Hematopoietic multipotent progenitor cell treated with erythropoietin and hydrocortisone succinate and interleukin-3 and kit ligand, for 17 days (in vitro differentiated cells): ENCODE measurements around the gene MARCKSL1.
"Not testable (repeated sequence)": the region's sequence is repeated elsewhere in the genome, so short reads cannot be mapped to it uniquely, and the experiment has no call there.

Experiments used
- DNase-seq: peaks from one replicate; pipeline ENCODE4 v3.0.0-alpha.2; 2015; ENCODE audit warnings: low spot score

Gene MARCKSL1

GRCh38 chr1:32333251-32333963, 2.6 kb downstream of the MARCKSL1 start:
- DNase-seq: no peak

- DNase-seq: no peak
Measured at GRCh38 chr1:32332290-32333079, 3.5 kb downstream of the MARCKSL1 start.

GRCh38 chr1:32331549-32331948, 4.5 kb downstream of the MARCKSL1 start:
- no peak for DNase-seq

- DNase-seq: no peak
Measured at GRCh38 chr1:32330558-32331151, 5.4 kb downstream of the MARCKSL1 start.

GRCh38 chr1:32329931-32330466, 6.0 kb downstream of the MARCKSL1 start:
- no peak for DNase-seq

GRCh38 chr1:32327204-32327603, 8.8 kb downstream of the MARCKSL1 start:
- DNase-seq: no peak

GRCh38 chr1:32321712-32322291, 14.2 kb downstream of the MARCKSL1 start:
- DNase-seq: no peak

GRCh38 chr1:32318127-32318869, 17.7 kb downstream of the MARCKSL1 start:
- no peak for DNase-seq

- no peak for DNase-seq
Measured at GRCh38 chr1:32316903-32317277, 19.1 kb downstream of the MARCKSL1 start.

GRCh38 chr1:32311709-32312393, 24.2 kb downstream of the MARCKSL1 start:
- peak; percentile 13 for DNase-seq

GRCh38 chr1:32309960-32310359, 26.1 kb downstream of the MARCKSL1 start:
- DNase-seq: peak; percentile 26

GRCh38 chr1:32307324-32307723, 28.7 kb downstream of the MARCKSL1 start:
- peak; percentile 35 for DNase-seq

GRCh38 chr1:32305310-32305709, 30.7 kb downstream of the MARCKSL1 start:
- DNase-seq: no peak

- no peak for DNase-seq
Measured at GRCh38 chr1:32303997-32304622, 31.9 kb downstream of the MARCKSL1 start.

GRCh38 chr1:32303358-32303757, 32.7 kb downstream of the MARCKSL1 start:
- no peak for DNase-seq

- DNase-seq: peak; percentile 19
Measured at GRCh38 chr1:32299327-32299726, 36.7 kb downstream of the MARCKSL1 start.

- DNase-seq: not testable (repeated sequence)
Measured at GRCh38 chr1:32298211-32298610, 37.8 kb downstream of the MARCKSL1 start.

GRCh38 chr1:32291708-32292538, 44.1 kb downstream of the MARCKSL1 start, which contains the start of gene HDAC1:
HDAC1 (plus strand) TSS chr1:32292083; CDS start chr1:32292170, 87 bp downstream.
- DNase-seq: peak; percentile 97

GRCh38 chr1:32291145-32291707, 44.8 kb downstream of the MARCKSL1 start:
- no peak for DNase-seq
